Neural cell (in vitro differentiated cells): Measurements from ENCODE around the gene CPS1. TPM values are rescaled to one million over a fixed set of nuclear protein-coding genes. Genes with fewer than 3 reads are reported as not detected.

Experiments used
- H2AFZ ChIP-seq: fragments of 200-600, 300-800 bp; sonication (generic), shearing (Covaris generic); 2 replicates; pipeline ENCODE4 v1.6.0; 2014; ENCODE audit warnings: low read depth, mild to moderate bottlenecking, antibody characterized with exemption, low read length, moderate library complexity
- H3F3A ChIP-seq: fragments of 200-600 bp; shearing (Covaris generic); 2 replicates; pipeline ENCODE4 v1.6.1; 2016; ENCODE audit warnings: mild to moderate bottlenecking, moderate library complexity, mixed read lengths, antibody characterized with exemption, low read length; ENCODE audit not compliant: insufficient read depth, poor library complexity, severe bottlenecking
- H3K27ac ChIP-seq: fragments of 200-600, 300-800 bp; sonication (generic), shearing (Covaris generic); 2 replicates; pipeline ENCODE4 v1.5.1; 2014; ENCODE audit warnings: mild to moderate bottlenecking, low read length, moderate library complexity
- H3K27me3 ChIP-seq: fragments of 300-800, 200-600 bp; sonication (generic), shearing (Covaris generic); 2 replicates; pipeline ENCODE4 v1.6.0; 2014; ENCODE audit warnings: mild to moderate bottlenecking, low read depth, low read length, moderate library complexity; ENCODE audit not compliant: insufficient read depth
- H3K36me3 ChIP-seq: fragments of 300-800, 200-600 bp; sonication (generic), shearing (Covaris generic); 2 replicates; pipeline ENCODE4 v1.5.1; 2014; ENCODE audit warnings: mild to moderate bottlenecking, antibody characterized with exemption, low read length, moderate library complexity; ENCODE audit not compliant: insufficient read depth
- H3K4me2 ChIP-seq: fragments of 300-800, 200-600 bp; sonication (generic), shearing (Covaris generic); 2 replicates; pipeline ENCODE4 v1.6.0; 2014; ENCODE audit warnings: mild to moderate bottlenecking, low read length
- H3K4me3 ChIP-seq: fragments of 300-800, 200-600 bp; sonication (generic), shearing (Covaris generic); 2 replicates; pipeline ENCODE4 v1.5.1; 2014; ENCODE audit warnings: mild to moderate bottlenecking, low read length, moderate library complexity
- H3K79me2 ChIP-seq: fragments of 200-600 bp; shearing (Covaris generic); replicated peaks from 2 replicates; pipeline ENCODE4 v1.6.0; 2014; ENCODE audit warnings: mild to moderate bottlenecking, low read length, moderate library complexity; ENCODE audit not compliant: insufficient read depth
- H3K9ac ChIP-seq: fragments of 300-800, 200-600 bp; sonication (generic), shearing (Covaris generic); 2 replicates; pipeline ENCODE4 v1.6.1; 2016; ENCODE audit warnings: mild to moderate bottlenecking, low read length, mixed read lengths
- H3K9me2 ChIP-seq: fragments of 200-600 bp; shearing (Covaris generic); 2 replicates; pipeline ENCODE4 v1.6.1; 2016; ENCODE audit warnings: mild to moderate bottlenecking, low read length, mixed read lengths; ENCODE audit not compliant: insufficient read depth
- H3K9me3 ChIP-seq: fragments of 200-600, 300-800 bp; sonication (generic), shearing (Covaris generic); 2 replicates; pipeline ENCODE4 v1.6.1; 2016; ENCODE audit warnings: mild to moderate bottlenecking, mixed run types, low read length, moderate library complexity, mixed read lengths
- H4K20me1 ChIP-seq: fragments of 200-600 bp; shearing (Covaris generic); 2 replicates; pipeline ENCODE4 v1.6.1; 2016; ENCODE audit warnings: mild to moderate bottlenecking, mixed run types; ENCODE audit not compliant: insufficient read depth
- CTCF ChIP-seq: fragments of 450-650 bp; IDR thresholded peaks from 2 replicates; pipeline ENCODE4 v1.5.1; 2014; ENCODE audit warnings: antibody characterized with exemption, mild to moderate bottlenecking, moderate library complexity; ENCODE audit not compliant: poor library complexity, severe bottlenecking
- EP300 ChIP-seq: fragments of 450-650 bp; conservative IDR thresholded peaks from 2 replicates; pipeline ENCODE4 v1.6.1; 2014; ENCODE audit warnings: antibody characterized with exemption, mild to moderate bottlenecking, moderate library complexity; ENCODE audit not compliant: poor library complexity, severe bottlenecking
- EZH2 ChIP-seq: fragments of 200-600, 300-800 bp; shearing (Covaris generic), sonication (generic); IDR thresholded peaks from 2 replicates; pipeline ENCODE4 v1.6.1; 2014; ENCODE audit warnings: antibody characterized with exemption, low read length, borderline replicate concordance, mild to moderate bottlenecking; ENCODE audit not compliant: insufficient read depth, poor library complexity, severe bottlenecking
- MXI1 ChIP-seq: fragments of 450-650 bp; conservative IDR thresholded peaks from 2 replicates; pipeline ENCODE4 v1.6.1; 2014; ENCODE audit warnings: antibody characterized with exemption, mild to moderate bottlenecking; ENCODE audit not compliant: poor library complexity, severe bottlenecking
- POLR2AphosphoS5 ChIP-seq: IDR thresholded peaks from 2 replicates; pipeline ENCODE4 v1.6.1; 2012
- RAD21 ChIP-seq: fragments of 450-650 bp; conservative IDR thresholded peaks from 2 replicates; pipeline ENCODE4 v1.6.1; 2014; ENCODE audit warnings: antibody characterized with exemption, mild to moderate bottlenecking, moderate library complexity
- SMC3 ChIP-seq: fragments of 450-650 bp; conservative IDR thresholded peaks from 2 replicates; pipeline ENCODE4 v1.6.1; 2014; ENCODE audit warnings: antibody characterized with exemption, mild to moderate bottlenecking, moderate library complexity; ENCODE audit not compliant: poor library complexity
- TAF1 ChIP-seq: IDR thresholded peaks from 2 replicates; pipeline ENCODE4 v1.6.1; 2012; ENCODE audit warnings: low read depth
- polyA plus RNA-seq: library from polyadenylated mRNA; depleted of rRNA; stranded (reverse); fragments of >200 nt; gene quantifications from 2 replicates; pipeline ENCODE4 v1.2.3, GENCODE V29; 2014
- TF ChIP-seq, protein P1 (sequence below): IDR thresholded peaks from 2 replicates; pipeline ENCODE4 v1.6.1; 2012; ENCODE audit warnings: borderline replicate concordance

CPS1 gene
- polyA plus RNA-seq, 1 donor from 2014 or later, result 0.25 TPM

DNA sequence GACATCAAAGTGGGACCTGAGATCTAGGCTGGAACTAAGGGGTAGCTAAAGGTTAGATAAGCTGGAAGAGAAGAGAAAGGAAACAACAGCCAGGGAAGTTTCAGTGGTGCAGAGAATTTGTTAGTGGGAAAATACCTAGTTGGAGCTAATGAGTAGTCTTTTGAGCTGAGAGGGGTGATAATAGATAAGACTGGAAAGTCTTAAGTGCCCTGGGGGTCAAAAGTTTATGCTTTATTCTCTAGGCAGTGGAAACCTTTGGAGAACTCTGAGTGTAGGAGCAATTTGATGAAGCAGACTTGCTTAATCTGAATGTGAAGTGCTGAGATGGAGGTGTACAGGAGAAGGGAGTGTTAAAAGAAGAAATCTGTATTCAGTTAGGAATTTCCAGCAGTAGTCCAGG lies 90.8 kb downstream of the CPS1 start:
- Histone ChIP-seq H3K4me2 (no peak overlapping the region), H3K79me2 (no peaks in the 10 kb centered on the region), H3K27me3 (no peaks in the 10 kb centered on the region), H3K27ac (no peak overlapping the region), H3K36me3 (no peaks in the 10 kb centered on the region), H3K4me3 (no peak overlapping the region), H3F3A (no peaks in the 10 kb centered on the region), H2AFZ (no peak overlapping the region), H3K9me2 (no peaks in the 10 kb centered on the region), H4K20me1 (no peaks in the 10 kb centered on the region), H3K9me3 (no peaks in the 10 kb centered on the region), H3K9ac (no peak overlapping the region)
- TF ChIP-seq RAD21 (no peak), CTCF (no peak), MXI1 (no peak), EZH2 (no peak), POLR2AphosphoS5 (no peak), SMC3 (no peak)
- TF ChIP-seq, protein P1, sequence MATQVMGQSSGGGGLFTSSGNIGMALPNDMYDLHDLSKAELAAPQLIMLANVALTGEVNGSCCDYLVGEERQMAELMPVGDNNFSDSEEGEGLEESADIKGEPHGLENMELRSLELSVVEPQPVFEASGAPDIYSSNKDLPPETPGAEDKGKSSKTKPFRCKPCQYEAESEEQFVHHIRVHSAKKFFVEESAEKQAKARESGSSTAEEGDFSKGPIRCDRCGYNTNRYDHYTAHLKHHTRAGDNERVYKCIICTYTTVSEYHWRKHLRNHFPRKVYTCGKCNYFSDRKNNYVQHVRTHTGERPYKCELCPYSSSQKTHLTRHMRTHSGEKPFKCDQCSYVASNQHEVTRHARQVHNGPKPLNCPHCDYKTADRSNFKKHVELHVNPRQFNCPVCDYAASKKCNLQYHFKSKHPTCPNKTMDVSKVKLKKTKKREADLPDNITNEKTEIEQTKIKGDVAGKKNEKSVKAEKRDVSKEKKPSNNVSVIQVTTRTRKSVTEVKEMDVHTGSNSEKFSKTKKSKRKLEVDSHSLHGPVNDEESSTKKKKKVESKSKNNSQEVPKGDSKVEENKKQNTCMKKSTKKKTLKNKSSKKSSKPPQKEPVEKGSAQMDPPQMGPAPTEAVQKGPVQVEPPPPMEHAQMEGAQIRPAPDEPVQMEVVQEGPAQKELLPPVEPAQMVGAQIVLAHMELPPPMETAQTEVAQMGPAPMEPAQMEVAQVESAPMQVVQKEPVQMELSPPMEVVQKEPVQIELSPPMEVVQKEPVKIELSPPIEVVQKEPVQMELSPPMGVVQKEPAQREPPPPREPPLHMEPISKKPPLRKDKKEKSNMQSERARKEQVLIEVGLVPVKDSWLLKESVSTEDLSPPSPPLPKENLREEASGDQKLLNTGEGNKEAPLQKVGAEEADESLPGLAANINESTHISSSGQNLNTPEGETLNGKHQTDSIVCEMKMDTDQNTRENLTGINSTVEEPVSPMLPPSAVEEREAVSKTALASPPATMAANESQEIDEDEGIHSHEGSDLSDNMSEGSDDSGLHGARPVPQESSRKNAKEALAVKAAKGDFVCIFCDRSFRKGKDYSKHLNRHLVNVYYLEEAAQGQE, result no peak

GRCh38 chr2:210654091-210654490 lies 97.7 kb downstream of the CPS1 start:
- Histone ChIP-seq H3F3A (no peaks in the 10 kb centered on the region), H4K20me1 (no peaks in the 10 kb centered on the region), H3K9ac (no peak overlapping the region), H3K27ac (no peak overlapping the region), H3K79me2 (no peaks in the 10 kb centered on the region), H3K4me3 (no peak overlapping the region), H3K9me3 (no peaks in the 10 kb centered on the region), H3K9me2 (no peaks in the 10 kb centered on the region), H2AFZ (no peak overlapping the region), H3K36me3 (no peaks in the 10 kb centered on the region), H3K27me3 (no peaks in the 10 kb centered on the region), H3K4me2 (no peak overlapping the region)
- TF ChIP-seq CTCF (no peak), EP300 (no peak), EZH2 (no peak), RAD21 (no peak), MXI1 (no peak), SMC3 (no peak), TAF1 (no peak), POLR2AphosphoS5 (no peak)
- TF ChIP-seq, protein P1, result no peak
